H1 (cell line): ENCODE measurements around the gene GRK5. TPM values are rescaled to one million over a fixed set of nuclear protein-coding genes. Genes with fewer than 3 reads are reported as not detected.

ENCODE experiments used
- CTCF ChIA-PET: fragments of 300-600 bp; sonication (Branson Sonifier 250); formaldehyde crosslinking; loops from one replicate; lab custom pipeline; 2021; ENCODE audit not compliant: partially characterized antibody; lab: Charles Lee
- POLR2A ChIA-PET: fragments of 300-600 bp; sonication (Branson Sonifier 250); formaldehyde crosslinking; loops from one replicate; lab custom pipeline; 2021; ENCODE audit warnings: inconsistent platforms; ENCODE audit not compliant: partially characterized antibody; lab: Charles Lee
- DNase-seq, 2 experiments: peaks; one replicate each; pipeline versions ENCODE4 v3.0.0 to v3.0.0-alpha.2; 2010 to 2022; ENCODE audit warnings: low spot score in 2 of 2, low read depth in 1 of 2, mixed read lengths in 1 of 2
- FAIRE-seq: peaks from 2 replicates; lab custom pipeline; 2011; peaks lifted over from hg19 to GRCh38; lab: Jason Lieb, UNC
- H2AFZ ChIP-seq: 2 replicates; pipeline ENCODE4 v1.8.1; 2012; ENCODE audit warnings: low read length, inconsistent platforms
- H2AK5ac ChIP-seq: 2 replicates; pipeline ENCODE4 v1.6.1; 2013; ENCODE audit warnings: low read depth, low read length
- H2BK120ac ChIP-seq: replicated peaks from 2 replicates; pipeline ENCODE3; 2013; ENCODE audit warnings: low read depth, low read length, inconsistent platforms
- H2BK12ac ChIP-seq: 2 replicates; pipeline ENCODE4 v1.6.1; 2013; ENCODE audit warnings: low read depth, low read length
- H2BK15ac ChIP-seq: 2 replicates; pipeline ENCODE4 v1.6.1; 2013; ENCODE audit warnings: low read length
- H2BK20ac ChIP-seq: 2 replicates; pipeline ENCODE4 v1.6.1; 2013; ENCODE audit warnings: low read length
- H2BK5ac ChIP-seq: 2 replicates; pipeline ENCODE4 v1.6.1; 2013; ENCODE audit warnings: low read depth, low read length
- H3K14ac ChIP-seq: 2 replicates; pipeline ENCODE4 v1.6.1; 2013; ENCODE audit warnings: inconsistent platforms; ENCODE audit not compliant: insufficient read length
- H3K18ac ChIP-seq: 2 replicates; pipeline ENCODE4 v1.6.1; 2013; ENCODE audit warnings: low read length; ENCODE audit errors: extremely low read depth
- H3K23ac ChIP-seq: 2 replicates; pipeline ENCODE4 v1.6.1; 2013; ENCODE audit warnings: inconsistent platforms; ENCODE audit not compliant: insufficient read length
- H3K23me2 ChIP-seq: 2 replicates; pipeline ENCODE4 v1.6.1; 2013; ENCODE audit warnings: low read depth, low read length
- H3K27ac ChIP-seq: 2 replicates; pipeline ENCODE4 v1.6.1; 2011; ENCODE audit warnings: low read depth, low read length, inconsistent platforms
- H3K27me3 ChIP-seq, 4 experiments: replicated peaks in 1 of 4; 1 replicate in 1 of 4; 2 replicates in 3 of 4; pipeline versions ENCODE4 v1.6.1 to v1.8.1; 2011 to 2013; ENCODE audit warnings: low read length in 3 of 4, mild to moderate bottlenecking in 3 of 4, inconsistent platforms in 2 of 4, mixed read lengths in 2 of 4, moderate library complexity in 1 of 4; ENCODE audit not compliant: control insufficient read depth in 3 of 4, insufficient read depth in 3 of 4; ENCODE audit errors: extremely low read depth in 1 of 4
- H3K36me3 ChIP-seq, 4 experiments: 2 replicates each; pipeline versions ENCODE4 v1.6.1 to v1.8.1; 2011 to 2013; ENCODE audit warnings: mild to moderate bottlenecking in 4 of 4, low read length in 3 of 4, moderate library complexity in 2 of 4, control low read depth in 1 of 4, inconsistent platforms in 1 of 4; ENCODE audit not compliant: insufficient read depth in 4 of 4, control insufficient read depth in 2 of 4
- H3K4ac ChIP-seq: replicated peaks from 2 replicates; pipeline ENCODE3; 2013; ENCODE audit warnings: low read length, low read depth, mixed read lengths, inconsistent platforms; ENCODE audit not compliant: insufficient read length
- H3K4me1 ChIP-seq, 4 experiments: replicated peaks in 1 of 4; 1 replicate in 1 of 4; 2 replicates in 3 of 4; pipeline versions ENCODE4 v1.6.1 to v1.8.1; 2011 to 2013; ENCODE audit warnings: low read length in 3 of 4, inconsistent platforms in 2 of 4, mixed read lengths in 1 of 4; ENCODE audit not compliant: insufficient read depth in 4 of 4, control insufficient read depth in 3 of 4
- H3K4me2 ChIP-seq, 2 experiments: 2 replicates each; pipeline versions ENCODE4 v1.6.1 to v1.8.1; 2011 to 2013; ENCODE audit warnings: low read depth in 2 of 2, low read length in 2 of 2, control low read depth in 1 of 2, inconsistent platforms in 1 of 2, mild to moderate bottlenecking in 1 of 2; ENCODE audit not compliant: insufficient read depth in 1 of 2
- H3K4me3 ChIP-seq, 4 experiments: fragments of 200-600, 300-600 bp in 1 of 4; sonication (generic), shearing (Covaris generic), sonication (Bioruptor Twin) in 1 of 4; 2 replicates each; pipeline versions ENCODE4 v1.5.1 to v1.8.1; 2011 to 2016; ENCODE audit warnings: low read length in 4 of 4, low read depth in 3 of 4, control low read depth in 2 of 4, inconsistent platforms in 2 of 4, mild to moderate bottlenecking in 2 of 4, mixed read lengths in 1 of 4, moderate library complexity in 1 of 4; ENCODE audit not compliant: insufficient read depth in 2 of 4; ENCODE audit errors: extremely low read depth in 1 of 4
- H3K56ac ChIP-seq: replicated peaks from 2 replicates; pipeline ENCODE3; 2013; ENCODE audit warnings: low read depth, mild to moderate bottlenecking, mixed read lengths, low read length, inconsistent platforms; ENCODE audit not compliant: insufficient read length
- H3K79me1 ChIP-seq: 2 replicates; pipeline ENCODE4 v1.6.1; 2013; ENCODE audit warnings: low read depth, low read length, control low read depth
- H3K79me2 ChIP-seq, 2 experiments: 2 replicates each; pipeline versions ENCODE4 v1.6.1 to v1.8.1; 2012 to 2013; ENCODE audit warnings: low read length in 2 of 2, mild to moderate bottlenecking in 2 of 2, inconsistent platforms in 1 of 2; ENCODE audit not compliant: insufficient read depth in 2 of 2, control insufficient read depth in 1 of 2
- H3K9ac ChIP-seq, 4 experiments: replicated peaks in 1 of 4; 1 replicate in 1 of 4; 2 replicates in 3 of 4; pipeline versions ENCODE4 v1.6.1 to v1.8.1; 2011 to 2013; ENCODE audit warnings: low read depth in 3 of 4, low read length in 3 of 4, control low read depth in 2 of 4, mild to moderate bottlenecking in 2 of 4, moderate library complexity in 2 of 4, inconsistent platforms in 1 of 4; ENCODE audit errors: extremely low read depth in 1 of 4
- H3K9me3 ChIP-seq, 2 experiments: 2 replicates each; pipeline versions ENCODE4 v1.6.1 to v1.8.1; 2012 to 2013; ENCODE audit warnings: mild to moderate bottlenecking in 2 of 2, moderate library complexity in 2 of 2, control low read depth in 1 of 2, inconsistent platforms in 1 of 2, low read depth in 1 of 2, low read length in 1 of 2, mixed read lengths in 1 of 2; ENCODE audit not compliant: insufficient read depth in 2 of 2
- H4K20me1 ChIP-seq, 2 experiments: replicated peaks in 1 of 2; 2 replicates each; pipeline versions ENCODE3 to v1.8.1; 2011 to 2013; ENCODE audit warnings: inconsistent platforms in 2 of 2, low read length in 2 of 2, mild to moderate bottlenecking in 1 of 2; ENCODE audit not compliant: insufficient read depth in 2 of 2, control insufficient read depth in 1 of 2
- H4K5ac ChIP-seq: 2 replicates; pipeline ENCODE4 v1.6.1; 2013; ENCODE audit warnings: low read length, low read depth, mixed read lengths, inconsistent platforms; ENCODE audit not compliant: insufficient read length
- H4K8ac ChIP-seq: 2 replicates; pipeline ENCODE4 v1.8.0; 2013; ENCODE audit warnings: mild to moderate bottlenecking, moderate library complexity, low read length, inconsistent platforms; ENCODE audit not compliant: insufficient read depth; ENCODE audit errors: extremely low read depth
- H4K91ac ChIP-seq: replicated peaks from 2 replicates; pipeline ENCODE3; 2013; ENCODE audit warnings: low read length, mixed read lengths, inconsistent platforms; ENCODE audit not compliant: insufficient read length
- ATF2 ChIP-seq: IDR thresholded peaks from 2 replicates; pipeline ENCODE4 v1.6.1; 2012; ENCODE audit warnings: low read length, inconsistent platforms
- CEBPB ChIP-seq: IDR thresholded peaks from 2 replicates; pipeline ENCODE4 v1.6.1; 2012; ENCODE audit warnings: low read depth, low read length
- HDAC2 ChIP-seq, 2 experiments: fragments of 300-600 bp in 1 of 2; sonication (generic) in 1 of 2; IDR thresholded peaks; 2 replicates each; pipeline ENCODE4 v1.6.1; 2011 to 2012; ENCODE audit warnings: low read depth in 2 of 2, low read length in 2 of 2, mild to moderate bottlenecking in 2 of 2, moderate library complexity in 2 of 2, borderline replicate concordance in 1 of 2, inconsistent platforms in 1 of 2
- RFX5 ChIP-seq: IDR thresholded peaks from 2 replicates; pipeline ENCODE4 v1.6.1; 2011; ENCODE audit warnings: low read depth, low read length, improper control_type of control experiment, borderline replicate concordance
- YY1 ChIP-seq: IDR thresholded peaks from 2 replicates; pipeline ENCODE4 v1.6.1; 2011; ENCODE audit warnings: low read depth, mild to moderate bottlenecking, low read length
- WGBS, 2 experiments: shearing (Covaris generic) in 1 of 2; methylation state at CpG; one replicate each; pipeline versions ENCODE4 v1.1.6 to v1.1.7; 2013 to 2015; ENCODE audit warnings: low lambda C conversion rate in 2 of 2, mixed read lengths in 2 of 2, inconsistent platforms in 1 of 2, low coverage in 1 of 2, missing lambda C conversion rate in 1 of 2; ENCODE audit not compliant: insufficient replicate concordance in 2 of 2, insufficient coverage in 1 of 2, insufficient read length in 1 of 2; ENCODE audit errors: extremely low coverage in 1 of 2, missing lambda C conversion rate in 1 of 2; 5-methylcytosine and 5-hydroxymethylcytosine counted together
- polyA plus RNA-seq, 7 experiments: library from polyadenylated mRNA; depleted of rRNA in 3 of 7; stranded (reverse) in 5 of 7; unstranded in 2 of 7; fragments of >200 nt in 5 of 7; fragments of 200-250 nt in 2 of 7; gene quantifications; 1 replicate in 5 of 7; 2 replicates in 1 of 7; 4 replicates in 1 of 7; pipeline versions ENCODE4 v1.2.1 to v1.2.3, GENCODE V29; 2011 to 2013; ENCODE audit warnings: missing spikeins in 2 of 7, mixed read lengths in 2 of 7
- total RNA-seq: library from RNA; stranded (reverse); fragmentation: NEBNext Ultra II Directional; extraction: Animal tissue kit (Norgen Biotek cat#: 25700); gene quantifications from 2 replicates; pipeline ENCODE4 v1.2.1, GENCODE V29; 2021

Gene GRK5
- total and polyA plus RNA-seq, 2 of the 8 experiments (the other 6 are each of a cell fraction or from before 2014, with no cell fraction given): 0.54 to 2.5 TPM

GRCh38 chr10:119314061-119314460 is 106.7 kb downstream of the GRK5 start:
- Histone ChIP-seq H2AFZ (no peak overlapping the region), H3K4me1 (peaks cover 12 to 30% (median 22%) of the 10 kb centered on the region in 4 experiments), H3K4me2 (no peak overlapping the region), H2BK20ac (no peak overlapping the region), H3K79me2 (no peaks in the 10 kb centered on the region), H3K4ac (no peak overlapping the region), H3K56ac (no peak overlapping the region), H3K36me3 (no peaks in the 10 kb centered on the region), H2BK5ac (no peak overlapping the region), H3K14ac (no peak overlapping the region), H2BK15ac (0 out of 2 replicates have a peak overlapping the region, but pooled peaks have one; percentile 14), H3K27ac (no peak overlapping the region), H3K9me3 (no peaks in the 10 kb centered on the region), H3K27me3 (no peaks in the 10 kb centered on the region), H4K20me1 (peaks cover 0 to 5% of the 10 kb centered on the region in 2 experiments), H3K4me3 (no peak overlapping the region), H3K79me1 (no peaks in the 10 kb centered on the region), H3K23ac (no peak overlapping the region), H4K8ac (no peak overlapping the region), H3K23me2 (peaks cover 6% of the 10 kb centered on the region; the same call in 1 of the 2 replicates), H2BK12ac (peak overlapping the region; percentile 64; the same call in 1 of the 2 replicates)
- CTCF ChIA-PET: interaction anchor here (1.0 to 1.3 kb wide), 3 partner anchors 38 to 104 kb away, joined by 3 read pairs; no protein-coding TSS in a partner anchor
- WGBS, 2 experiments: 87% methylated on average over 11 of the region's 11 CpGs; no CpG with 5 or more reads in 1 of the 2 experiments
- no peak for DNase-seq
- TF ChIP-seq HDAC2 (IDR thresholded peaks at IDR 0.05; ENCODE audit: borderline replicate concordance in 1 of 2, low read depth in 2 of 2, low read length in 2 of 2): no peak
- TF ChIP-seq YY1: no peak
- no peak for TF ChIP-seq ATF2
- no peak for TF ChIP-seq CEBPB
- no peak for TF ChIP-seq RFX5
- TF ChIP-seq, all 59 proteins: peak for 0
- Histone ChIP-seq H2AK5ac (no peak overlapping the region), H3K9ac (no peak overlapping the region), H3K18ac (no peak overlapping the region), H2BK120ac (no peak overlapping the region), H4K5ac (no peak overlapping the region), H4K91ac (no peak overlapping the region)
- POLR2A ChIA-PET: no interaction called here
- no peak for FAIRE-seq
